ENCODE results near the gene EXOC4. TPM values are rescaled to one million over a fixed set of nuclear protein-coding genes. Genes with fewer than 3 reads are reported as not detected.

EXOC4 gene
- total RNA-seq, 3 donors from 2014 or later: 63.9 to 90.2 (median 89.5) TPM

- H3K9me3 ChIP-seq: no peaks in the 10 kb centered on the region
- no peak overlapping the region for H3K4me3 ChIP-seq
- DNase-seq (no peak), ATAC-seq (no peak)
- no peak for TF ChIP-seq CTCF (IDR thresholded peaks at IDR 0.05)
- intact Hi-C loops (cut with DNase I, micrococcal nuclease): no loop called here
- H3K36me3 ChIP-seq (ENCODE audit: low read depth): no peaks in the 10 kb centered on the region
- H3K4me1 ChIP-seq (ENCODE audit: low read depth): no peaks in the 10 kb centered on the region
Observed at GRCh38 chr7:133714654-133715053, 461.8 kb downstream of the EXOC4 start.

- DNase-seq: no peak
- TF ChIP-seq CTCF (IDR thresholded peaks at IDR 0.05): no peak
- no peaks in the 10 kb centered on the region for H3K4me1 ChIP-seq (ENCODE audit: low read depth)
- no peaks in the 10 kb centered on the region for H3K9me3 ChIP-seq
- no peak for ATAC-seq
- intact Hi-C loops (cut with DNase I, micrococcal nuclease): no loop called here
- no peaks in the 10 kb centered on the region for H3K36me3 ChIP-seq (ENCODE audit: low read depth)
- H3K4me3 ChIP-seq: no peak overlapping the region
Observed at GRCh38 chr7:133718131-133718530, 465.3 kb downstream of the EXOC4 start.

GRCh38 chr7:133723044-133723443 lies 470.2 kb downstream of the EXOC4 start:
- no peak for ATAC-seq
- TF ChIP-seq CTCF (IDR thresholded peaks at IDR 0.05): no peak
- DNase-seq: no peak

GRCh38 chr7:133724148-133724547 lies 471.3 kb downstream of the EXOC4 start:
- no peak for TF ChIP-seq CTCF (IDR thresholded peaks at IDR 0.05)
- DNase-seq: no peak
- H3K36me3 ChIP-seq (ENCODE audit: low read depth): no peaks in the 10 kb centered on the region
- intact Hi-C loops (cut with DNase I, micrococcal nuclease): no loop called here
- H3K4me1 ChIP-seq (ENCODE audit: low read depth): no peaks in the 10 kb centered on the region
- H3K4me3 ChIP-seq: no peak overlapping the region
- no peaks in the 10 kb centered on the region for H3K9me3 ChIP-seq
- no peak for ATAC-seq

More at GRCh38 chr7:133723044-133723443, 470.2 kb downstream of the EXOC4 start:
- Histone ChIP-seq H3K4me3 (no peak overlapping the region), H3K4me1 (ENCODE audit: low read depth) (no peaks in the 10 kb centered on the region), H3K9me3 (no peaks in the 10 kb centered on the region), H3K36me3 (ENCODE audit: low read depth) (no peaks in the 10 kb centered on the region)
- intact Hi-C loops (cut with DNase I, micrococcal nuclease): no loop called here

- ATAC-seq: no peak
- Histone ChIP-seq H3K36me3 (ENCODE audit: low read depth) (no peaks in the 10 kb centered on the region), H3K4me1 (ENCODE audit: low read depth) (no peaks in the 10 kb centered on the region), H3K4me3 (no peak overlapping the region), H3K9me3 (no peaks in the 10 kb centered on the region)
- no peak for TF ChIP-seq CTCF (IDR thresholded peaks at IDR 0.05)
- intact Hi-C loops (cut with DNase I, micrococcal nuclease): no loop called here
- DNase-seq: no peak
Observed at GRCh38 chr7:133724694-133725093, 471.8 kb downstream of the EXOC4 start.

Measured in mucosa of descending colon (tissue), 3 donors.